ENCODE measurements around the gene SVOP.
"Not testable (repeated sequence)": the region's sequence is repeated elsewhere in the genome, so short reads cannot be mapped to it uniquely, and the experiment has no call there.

The SVOP gene

DNA sequence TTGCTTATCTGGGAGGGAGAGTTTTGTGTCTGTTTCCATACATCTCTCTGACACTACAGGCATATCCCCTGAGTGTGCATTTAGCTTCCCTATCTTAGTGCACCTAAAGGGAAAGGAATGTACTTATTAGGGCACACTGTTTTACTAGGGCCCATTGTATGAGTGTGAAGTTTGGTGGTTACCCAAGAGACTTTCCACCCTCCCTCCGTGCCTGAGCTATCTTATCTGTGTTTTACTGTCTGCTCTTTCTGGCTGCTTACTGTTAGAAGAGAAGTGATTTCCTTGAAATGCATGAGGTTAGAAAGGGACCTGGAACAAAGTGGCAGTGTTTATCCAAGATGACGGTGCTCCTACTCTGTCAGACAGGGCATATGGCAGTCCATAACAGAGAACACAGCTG lies 8.5 kb upstream of the SVOP start:
- DNase-seq, result no peak

DNA sequence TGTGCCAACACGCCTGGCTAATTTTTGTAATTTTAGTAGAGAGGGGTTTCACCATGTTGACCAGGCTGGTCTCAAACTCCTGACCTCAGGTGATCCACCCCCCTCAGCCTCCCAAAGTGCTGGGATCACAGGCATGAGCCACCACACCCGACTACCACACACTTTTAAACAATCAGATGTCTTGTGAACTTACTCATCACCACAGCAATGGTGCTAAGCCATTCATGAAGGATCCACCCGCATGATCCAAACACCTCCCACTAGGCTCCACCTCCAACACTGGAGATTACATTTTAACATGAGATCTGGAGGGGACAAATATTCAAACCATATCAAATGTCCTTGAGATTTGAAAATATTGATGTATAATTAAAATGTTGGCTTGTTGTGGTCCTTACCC lies 7.8 kb upstream of the SVOP start:
- DNase-seq, result not testable (repeated sequence)

DNA sequence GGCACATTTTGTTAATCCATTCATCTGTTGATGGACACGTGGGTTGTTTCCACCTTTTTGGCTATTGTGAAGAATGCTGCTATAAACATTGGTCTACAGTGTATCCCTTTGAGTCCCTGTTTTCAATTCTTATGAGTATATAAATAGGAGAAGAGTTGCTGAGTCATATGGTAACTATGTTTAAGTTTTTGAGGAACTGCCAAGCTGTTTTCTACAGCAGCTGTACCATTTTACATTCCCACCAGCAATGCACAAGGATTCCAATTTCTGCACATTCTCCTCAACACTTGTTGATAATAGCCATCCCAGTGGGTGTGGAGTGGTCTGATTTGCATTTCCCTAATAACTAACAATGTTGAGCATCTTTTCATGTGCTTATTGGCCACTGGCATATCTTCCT lies 6.9 kb upstream of the SVOP start:
- DNase-seq, result no peak

DNA sequence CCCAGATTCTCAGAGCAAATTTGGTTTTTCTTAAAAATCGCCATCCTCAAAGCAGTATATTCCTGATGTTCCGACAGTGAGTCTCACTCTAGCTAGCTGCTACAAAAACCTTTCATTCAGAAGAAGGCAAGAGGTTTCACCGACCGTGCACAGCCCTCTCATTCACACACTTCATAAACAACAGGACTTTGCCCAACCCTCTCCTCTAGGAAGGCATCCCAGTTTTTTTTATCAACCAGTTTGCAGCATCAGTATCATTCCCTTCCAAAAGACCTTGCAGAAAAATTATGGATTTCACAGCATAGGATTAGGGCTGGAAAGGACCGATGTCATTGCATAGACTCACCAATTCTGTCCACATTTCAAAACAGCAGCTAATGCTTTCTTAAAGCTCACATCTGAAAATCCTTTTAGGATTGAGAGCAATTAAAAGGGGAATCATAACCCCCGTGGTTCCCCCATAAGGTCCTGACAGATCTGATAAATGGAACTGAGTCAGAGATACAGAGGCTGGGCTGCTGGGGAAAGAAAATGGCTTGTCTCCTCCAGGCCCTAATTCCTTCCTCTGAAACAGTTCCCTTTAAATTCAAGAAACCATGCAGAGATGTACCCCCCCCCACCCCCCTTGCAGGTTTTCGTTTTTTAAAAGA lies 597 bp downstream of the SVOP start:
- DNase-seq, result peak; percentile 2

DNA sequence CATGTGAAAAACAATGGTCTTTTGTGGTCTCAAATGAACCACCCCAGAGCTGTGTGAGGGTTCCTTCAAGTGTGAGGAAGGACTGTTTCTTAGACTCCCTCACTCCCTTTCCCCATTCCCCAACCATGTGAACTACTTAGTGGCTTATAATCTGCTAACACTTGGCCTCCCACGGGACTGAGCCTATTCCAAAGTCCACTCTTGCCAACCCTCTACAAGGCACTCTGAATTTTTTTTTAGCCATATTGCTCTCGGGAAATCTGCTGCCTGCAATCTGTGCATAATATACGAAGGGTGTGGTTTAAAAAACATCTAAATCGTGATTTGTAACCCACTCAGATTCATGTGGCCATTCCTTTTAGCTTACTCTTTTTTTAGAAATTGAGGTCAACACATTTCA lies 2.6 kb downstream of the SVOP start:
- DNase-seq, result no peak

DNA sequence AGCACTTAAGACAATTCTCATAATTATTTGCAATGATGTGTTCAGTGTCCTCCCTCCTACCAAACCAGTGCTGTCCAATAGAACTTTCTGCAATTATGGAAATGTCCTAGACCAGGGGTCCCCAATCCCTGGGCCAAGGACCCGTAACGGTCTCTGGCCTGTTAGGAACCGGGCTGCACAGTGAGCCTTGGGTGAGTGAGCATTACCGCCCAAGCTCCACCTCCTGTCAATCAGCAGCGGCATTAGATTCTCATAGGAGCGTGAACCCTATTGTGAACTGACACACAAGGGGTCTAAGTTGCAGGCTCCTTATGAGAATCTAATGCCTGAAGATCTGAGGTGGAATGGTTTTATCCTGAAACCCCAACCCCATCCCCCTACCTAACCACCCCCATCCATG lies 3.9 kb downstream of the SVOP start:
- DNase-seq, result no peak

DNA sequence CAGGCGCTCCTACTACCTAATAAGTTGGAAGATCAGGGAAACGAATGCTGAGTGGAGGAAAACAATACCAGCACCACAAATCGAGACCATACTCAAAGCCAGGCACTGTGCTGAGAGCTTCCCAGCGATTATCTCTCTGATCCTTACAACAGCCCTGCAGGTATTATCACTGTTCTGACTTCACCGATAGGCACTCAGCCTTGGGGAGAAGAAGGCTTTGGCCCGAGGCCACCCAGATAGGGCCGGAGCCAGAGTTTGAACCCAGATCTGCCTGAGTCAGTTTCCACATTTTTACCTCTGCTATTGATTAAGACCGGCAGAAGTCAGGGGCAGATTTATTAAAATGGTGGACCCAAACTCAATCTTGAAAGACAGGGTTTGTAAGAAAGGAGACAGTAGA lies 4.9 kb downstream of the SVOP start:
- DNase-seq, result no peak

DNA sequence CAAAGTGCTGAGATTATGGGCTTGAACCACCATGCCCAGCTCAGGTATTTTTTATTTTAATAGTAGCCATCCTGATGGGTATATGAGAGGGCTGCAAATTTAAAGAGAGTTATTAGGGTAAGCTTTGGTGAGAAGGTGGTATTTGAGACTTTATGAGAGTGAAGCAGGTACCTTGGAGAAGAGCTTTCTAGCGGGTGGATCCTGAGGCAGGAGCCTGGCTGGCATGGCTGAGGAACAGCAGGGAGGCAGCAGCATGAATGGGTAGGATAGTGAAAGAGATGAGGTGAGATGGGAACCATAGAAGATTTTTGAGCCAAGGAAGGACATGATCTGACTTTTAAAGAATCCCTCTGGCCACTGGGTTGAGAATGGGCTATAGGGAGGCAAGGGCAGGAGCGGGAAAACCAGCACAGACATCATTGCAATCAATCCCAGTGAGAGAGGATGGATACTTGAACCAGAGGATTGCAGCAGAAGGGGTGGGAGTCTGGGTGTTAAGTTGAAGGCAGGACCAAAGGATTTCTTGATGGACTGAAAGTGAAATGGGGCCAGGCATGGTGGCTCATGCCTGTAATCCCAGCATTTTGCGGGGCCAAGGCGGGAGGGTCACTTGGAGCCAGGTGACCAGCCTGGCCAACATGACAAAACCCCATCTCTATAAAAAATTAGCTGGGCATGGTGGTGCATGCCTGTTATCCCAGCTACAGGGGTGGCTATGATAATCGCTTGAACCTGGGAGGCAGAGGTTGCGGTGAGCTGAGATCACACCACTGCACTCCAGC lies 5.7 kb downstream of the SVOP start:
- no peak for DNase-seq

DNA sequence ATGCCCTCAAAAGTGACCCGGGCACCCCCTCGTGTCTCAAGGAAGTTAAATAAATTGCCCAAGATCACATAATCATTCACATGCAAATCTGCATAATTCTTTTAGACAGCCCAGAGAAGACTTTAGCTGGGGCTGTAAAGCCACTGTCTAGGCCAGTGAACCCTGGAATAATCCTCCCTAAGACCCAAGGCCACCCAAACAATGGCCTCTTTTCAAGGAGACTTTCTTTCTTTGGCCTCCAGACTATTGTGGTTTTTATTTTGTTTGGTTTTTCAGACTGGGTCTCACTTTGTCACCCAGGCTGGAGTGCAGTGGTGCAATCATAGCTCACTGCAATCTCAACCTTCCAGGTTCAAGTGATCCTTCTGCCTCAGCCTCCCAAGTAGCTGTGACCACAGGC lies 10.6 kb downstream of the SVOP start:
- no peak for DNase-seq

DNA sequence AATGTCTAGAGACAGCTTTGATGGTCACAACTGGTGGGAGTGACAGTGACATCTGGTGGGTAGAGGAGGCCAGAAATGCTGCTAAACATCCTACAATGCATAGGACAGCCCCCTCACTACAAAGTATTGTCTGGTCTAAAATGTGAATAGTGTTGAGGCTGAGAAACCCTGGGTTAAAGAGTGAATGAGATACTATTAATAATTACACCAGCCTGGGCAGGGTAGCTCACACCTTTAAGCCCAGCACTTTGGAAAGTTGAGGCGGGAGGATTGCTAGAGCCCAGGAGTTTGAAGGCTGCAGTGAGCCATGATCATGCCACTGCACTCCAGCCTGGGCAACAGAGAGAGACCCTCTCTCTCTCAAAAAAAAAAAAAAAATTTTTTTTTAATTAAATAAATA lies 11.1 kb downstream of the SVOP start:
- no peak for DNase-seq

DNA sequence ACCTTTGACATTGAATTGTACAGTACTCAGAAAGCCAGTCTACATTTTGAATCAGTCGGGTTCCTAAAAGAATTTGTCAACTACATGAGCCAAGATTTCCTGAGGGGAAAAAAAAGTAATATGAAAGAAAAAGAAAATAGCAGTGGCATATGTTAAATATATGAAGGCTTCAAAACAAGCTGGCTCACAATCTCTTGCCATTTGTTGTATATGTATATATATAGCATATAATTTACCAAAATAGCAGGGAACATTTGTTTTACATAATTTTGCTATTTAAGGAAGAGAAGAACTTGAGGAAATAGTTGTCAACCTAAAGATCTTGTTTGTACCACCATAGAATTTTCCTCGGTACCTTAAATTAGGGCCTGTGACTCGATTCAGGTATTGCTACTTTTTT lies 16.9 kb downstream of the SVOP start:
- no peak for DNase-seq

DNA sequence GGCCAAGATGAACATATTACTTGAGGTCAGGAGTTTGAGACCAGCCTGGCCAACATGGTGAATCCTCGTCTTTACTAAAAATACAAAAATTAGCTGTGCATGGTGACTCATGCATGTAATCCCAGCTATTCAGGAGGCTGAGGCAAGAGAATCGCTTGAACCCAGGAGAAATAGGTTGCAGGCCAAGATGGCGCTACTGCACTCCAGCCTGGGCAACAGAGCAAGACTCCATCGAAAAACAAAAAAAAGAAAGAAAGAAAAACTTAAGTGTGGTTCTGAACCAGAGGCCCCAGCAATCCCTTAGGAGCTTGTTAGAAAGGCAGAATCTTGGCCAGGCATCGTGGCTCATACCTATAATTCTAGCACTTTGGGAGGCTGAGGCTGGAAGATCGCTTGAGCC lies 24.5 kb downstream of the SVOP start:
- no peak for DNase-seq

DNA sequence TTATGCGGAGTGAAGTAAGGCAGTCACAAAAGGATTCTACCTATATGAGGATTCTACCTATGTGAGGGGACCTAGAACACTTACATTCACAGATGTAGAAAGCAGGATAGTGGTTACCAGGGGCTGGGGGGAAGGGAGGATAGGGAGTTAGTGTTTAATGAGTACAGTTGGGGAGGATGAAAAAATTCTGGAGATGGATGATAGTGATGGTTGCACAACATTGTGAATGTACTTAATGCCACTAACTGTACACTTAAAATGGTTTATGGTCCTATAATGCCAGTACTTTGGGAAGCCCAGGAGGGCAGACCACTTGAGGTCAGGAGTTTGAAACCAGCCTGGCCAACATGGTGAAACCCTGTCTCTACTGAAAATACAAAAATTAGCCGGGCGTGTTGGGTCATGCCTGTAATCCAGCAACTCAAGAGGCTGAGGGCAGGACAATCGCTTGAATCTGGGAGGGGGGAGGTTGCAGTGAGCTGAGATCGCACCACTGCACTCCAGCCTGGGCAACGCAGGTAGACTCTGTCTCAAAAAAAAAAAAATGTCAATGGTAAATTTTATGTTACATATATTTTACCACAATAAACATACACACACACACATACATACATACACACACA lies 25.4 kb downstream of the SVOP start:
- no peak for DNase-seq

DNA sequence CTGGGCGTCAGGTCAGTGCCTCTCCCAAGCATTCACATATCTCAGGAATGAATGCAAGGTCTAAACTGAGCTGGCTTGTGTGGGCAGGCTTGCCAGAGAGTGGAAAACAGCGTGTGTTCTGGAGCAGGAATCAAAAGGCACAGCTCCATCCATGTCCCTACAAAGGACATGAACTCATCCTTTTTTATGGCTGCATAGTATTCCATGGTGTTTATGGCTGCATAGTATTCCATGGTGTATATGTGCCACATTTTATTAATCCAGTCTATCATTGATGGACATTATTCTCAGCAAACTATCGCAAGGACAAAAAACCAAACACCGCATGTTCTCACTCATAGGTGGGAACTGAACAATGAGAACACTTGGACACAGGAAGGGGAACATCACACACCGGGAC lies 30.8 kb downstream of the SVOP start:
- DNase-seq, result not testable (repeated sequence)

DNA sequence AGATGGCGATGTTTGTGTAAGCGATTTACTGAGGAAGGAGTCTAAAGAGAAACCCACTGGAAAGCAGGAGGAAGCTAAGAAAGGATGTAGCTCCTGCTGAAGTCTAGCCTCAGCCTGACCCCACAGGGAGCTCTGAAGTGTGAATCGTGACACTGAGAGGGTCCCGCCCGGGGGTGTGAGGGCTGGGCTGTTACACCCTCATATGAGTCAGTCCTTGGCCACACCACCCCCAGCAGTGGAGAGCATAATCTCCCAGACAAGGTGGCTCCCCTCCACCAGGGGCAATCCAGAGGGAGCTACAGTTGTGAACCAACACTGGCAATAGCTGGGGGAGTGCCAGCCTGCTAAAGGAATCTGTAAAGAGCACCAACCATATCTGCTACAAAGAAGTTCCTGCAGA lies 31.5 kb downstream of the SVOP start:
- DNase-seq, result no peak

DNA sequence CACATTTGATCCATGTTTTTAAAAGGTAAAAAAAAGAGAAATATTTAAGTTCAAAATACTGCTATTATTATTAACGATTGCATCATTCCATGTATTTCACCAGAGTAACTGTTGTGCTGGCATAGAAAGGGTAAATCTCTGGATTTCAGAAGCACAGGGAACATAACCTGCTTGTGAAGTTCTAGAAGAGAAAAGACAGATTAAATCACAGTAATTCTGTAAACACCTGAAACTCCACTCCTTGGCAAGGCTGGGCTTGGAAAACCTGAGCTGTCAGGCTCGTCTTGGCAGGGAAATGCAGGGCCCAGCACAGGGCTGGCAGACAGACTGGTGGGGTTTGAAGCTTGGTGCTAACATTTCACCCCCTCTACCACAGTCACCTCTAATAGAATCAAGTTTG lies 35.1 kb downstream of the SVOP start:
- no peak for DNase-seq

DNA sequence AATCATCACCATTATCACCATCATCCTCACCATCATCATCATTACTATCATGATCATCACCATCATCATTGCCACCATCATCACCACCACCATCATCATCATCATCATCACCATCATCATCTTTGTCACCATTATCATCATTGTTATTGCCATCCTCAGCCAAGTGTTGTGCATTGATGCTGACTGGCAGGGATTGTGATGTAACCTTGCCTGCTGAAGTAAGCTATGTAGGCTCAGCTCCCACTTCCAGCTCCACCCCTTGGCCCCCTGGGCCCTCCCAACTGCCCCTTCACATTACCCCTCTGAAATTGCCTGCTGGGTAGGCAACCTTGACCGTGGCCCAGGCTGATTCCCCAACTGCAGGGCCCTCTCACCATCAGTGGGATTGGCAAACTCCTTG lies 37.6 kb downstream of the SVOP start:
- no peak for DNase-seq

DNA sequence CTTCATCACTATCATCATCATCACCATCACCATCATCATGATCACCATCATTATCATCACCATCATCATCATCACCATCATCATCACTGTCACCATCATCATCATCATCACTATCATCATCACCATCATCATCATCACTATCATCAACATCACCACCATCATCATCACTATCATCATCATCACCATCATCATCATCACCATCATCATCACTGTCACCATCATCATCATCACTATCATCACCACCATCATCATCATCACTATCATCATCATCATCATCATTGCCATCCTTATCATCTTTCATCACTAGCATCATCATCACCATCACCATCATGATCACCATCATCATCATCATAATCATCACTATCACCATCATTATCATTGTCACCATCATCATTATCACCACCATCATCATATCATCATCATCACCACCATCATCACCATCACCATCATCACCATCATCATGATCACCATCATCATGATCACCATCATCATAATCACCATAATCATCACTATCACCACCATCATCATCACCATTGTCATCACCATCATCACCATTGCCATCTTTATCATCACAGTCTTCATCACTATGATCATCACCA lies 38.1 kb downstream of the SVOP start:
- DNase-seq, result no peak

DNA sequence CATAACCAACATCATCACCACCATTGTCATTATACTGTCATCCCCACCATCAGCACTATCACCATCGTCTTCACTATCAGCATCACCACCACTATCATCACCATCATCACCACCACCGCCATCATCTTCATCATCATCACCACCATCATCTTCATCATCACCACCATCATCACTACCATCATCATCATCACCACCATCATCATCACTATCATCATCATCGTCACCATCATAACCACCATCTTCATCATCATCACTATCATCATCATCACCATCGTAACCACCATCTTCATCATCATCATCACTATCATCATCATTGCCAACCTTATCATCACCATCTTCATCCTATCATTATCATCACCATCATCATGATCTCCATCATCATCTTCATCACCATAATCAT lies 39.0 kb downstream of the SVOP start:
- DNase-seq, result no peak

DNA sequence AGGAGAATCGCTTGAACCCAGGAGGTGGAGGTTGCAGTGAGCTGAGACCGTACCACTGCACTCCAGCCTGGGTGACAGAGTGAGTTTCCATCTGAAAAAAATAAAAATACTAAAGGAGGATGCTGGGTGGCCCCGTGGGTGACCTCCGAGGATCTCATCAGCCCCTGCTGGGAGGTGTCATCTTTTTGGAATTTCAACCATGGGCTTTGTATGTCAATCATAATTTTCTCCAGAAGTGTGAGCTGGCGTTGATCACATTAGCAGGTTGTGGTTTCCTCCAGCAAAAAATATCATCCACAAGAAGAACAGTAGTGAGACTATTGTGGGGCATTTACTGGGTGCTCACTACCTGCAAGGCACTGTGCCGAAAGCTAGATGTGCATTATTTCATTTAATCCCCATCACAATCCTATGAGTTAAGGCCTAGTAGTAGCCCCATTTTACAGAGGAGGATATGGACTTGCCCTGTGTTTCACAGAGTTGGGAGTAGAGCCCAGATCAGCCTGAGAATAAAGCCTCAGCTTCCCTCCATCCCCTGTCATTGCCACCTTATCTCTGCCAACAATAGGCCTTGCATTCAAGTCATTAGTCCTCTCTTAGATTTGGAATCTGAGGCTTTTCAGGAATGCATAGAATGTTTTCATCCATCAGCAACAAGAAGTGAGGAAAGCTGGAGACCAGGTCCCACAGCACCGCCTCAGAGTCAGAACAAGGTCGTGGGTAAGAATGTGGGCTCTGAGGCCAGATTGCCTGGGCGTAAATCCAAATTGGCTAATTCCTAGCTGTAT lies 39.8 kb downstream of the SVOP start:
- no peak for DNase-seq

DNA sequence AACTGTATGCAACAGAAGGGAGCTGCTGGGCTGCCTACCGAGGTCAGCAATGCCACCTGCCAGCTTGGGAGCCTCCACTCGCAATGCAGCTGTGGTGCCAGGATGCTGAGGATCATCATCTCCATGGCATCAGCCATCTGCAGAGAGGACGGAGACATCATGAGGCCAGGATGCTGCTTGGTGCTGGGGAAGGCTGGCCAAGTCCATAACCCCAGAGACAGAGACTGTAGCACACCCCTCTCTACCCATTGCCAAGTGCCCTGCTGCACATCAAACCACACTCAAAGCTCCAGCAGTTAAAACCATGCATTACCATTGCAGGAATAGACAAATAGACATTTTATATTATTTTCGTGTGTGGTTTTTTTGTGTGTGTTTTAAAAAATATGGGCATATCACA lies 43.5 kb downstream of the SVOP start:
- DNase-seq, result no peak

DNA sequence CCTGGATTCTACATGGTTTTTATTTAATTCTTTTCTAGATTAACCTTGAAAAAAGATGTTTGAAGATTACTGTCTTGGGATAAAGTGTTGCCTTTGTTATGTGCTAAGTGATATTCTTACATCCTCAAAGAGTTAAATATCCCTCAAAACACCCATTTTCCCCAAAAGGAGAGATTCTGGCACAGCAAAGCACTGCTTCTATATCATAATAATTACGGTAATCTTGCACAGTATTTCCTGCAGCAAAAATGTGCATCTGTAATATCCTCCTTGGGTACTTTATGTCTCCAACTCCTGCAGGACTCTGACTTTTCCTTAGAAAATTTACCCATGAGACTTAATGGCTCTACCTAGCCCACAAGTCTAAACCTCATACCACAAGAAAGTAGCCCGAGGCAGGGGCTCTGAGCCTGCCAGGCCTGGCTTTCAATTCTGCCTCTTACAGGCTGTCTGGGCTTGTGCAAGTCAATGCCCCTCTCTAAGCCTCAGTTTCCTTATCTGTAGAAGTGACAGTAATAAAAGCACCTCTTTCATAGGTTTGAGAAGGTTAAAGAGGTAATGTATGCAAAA lies 45.8 kb downstream of the SVOP start:
- no peak for DNase-seq

DNA sequence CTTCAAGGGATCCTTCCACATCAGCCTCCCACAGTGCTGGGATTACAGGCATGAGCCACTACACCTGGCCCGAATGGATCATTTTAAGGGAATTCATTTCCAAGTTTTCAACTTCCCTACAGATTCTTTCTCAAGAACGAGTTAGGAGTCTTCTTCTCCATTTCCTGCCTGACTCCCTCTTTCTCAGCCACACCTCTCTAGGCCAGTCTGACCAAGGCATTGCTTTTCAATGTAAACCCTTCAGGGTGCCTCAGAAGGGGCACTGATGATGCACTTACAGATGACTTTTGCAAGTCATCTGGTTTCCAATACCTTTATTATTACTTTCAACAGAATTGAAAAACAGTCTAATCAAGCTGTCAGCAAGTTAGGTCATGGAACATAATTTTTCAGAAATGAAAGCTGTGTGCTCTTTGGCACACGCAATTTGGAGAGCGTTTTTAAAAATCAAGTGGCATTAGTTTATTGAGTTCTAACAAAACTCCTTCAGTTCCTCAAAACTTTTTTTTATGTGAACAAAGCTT lies 47.2 kb downstream of the SVOP start:
- DNase-seq, result no peak
